Peyer's patch (tissue), 4 donors: ENCODE measurements around the gene ROBO2. TPM values are rescaled to one million over a fixed set of nuclear protein-coding genes. Genes with fewer than 3 reads are reported as not detected.

ENCODE experiments used
- DNase-seq, 3 donors: peaks; one replicate each; pipeline ENCODE4 v3.0.0-alpha.2; 2017 to 2019
- H3K27ac ChIP-seq, 4 donors: fragments of 200-600 bp; sonication (generic); one replicate each; pipeline ENCODE4 v1.5.1; 2016 to 2019
- H3K27me3 ChIP-seq, 2 donors: fragments of 200-600 bp; sonication (generic); one replicate each; pipeline ENCODE4 v1.5.1; 2019
- H3K36me3 ChIP-seq, 3 donors: fragments of 200-600 bp; sonication (generic); one replicate each; pipeline ENCODE4 v1.5.1; 2016 to 2019
- H3K4me1 ChIP-seq, 4 donors: fragments of 200-600 bp; sonication (generic); one replicate each; pipeline ENCODE4 v1.5.1; 2016 to 2019
- H3K4me3 ChIP-seq, 4 donors: fragments of 200-600 bp; sonication (generic); 1 replicate in 3 of 4; 2 replicates in 1 of 4; pipeline ENCODE4 v1.5.1; 2016 to 2019; ENCODE audit warnings: mild to moderate bottlenecking in 1 of 4
- H3K9me3 ChIP-seq, 4 donors: fragments of 200-600 bp; sonication (generic); one replicate each; pipeline ENCODE4 v1.5.1; 2016 to 2019; ENCODE audit warnings: mild to moderate bottlenecking in 1 of 4
- POLR2A ChIP-seq, 2 donors: fragments of 450-650 bp; IDR thresholded peaks; one replicate each; pipeline ENCODE4 v1.5.1; 2017; ENCODE audit warnings: antibody characterized with exemption in 2 of 2, mild to moderate bottlenecking in 2 of 2, moderate library complexity in 2 of 2
- total RNA-seq, 4 donors: library from RNA; depleted of rRNA; stranded (reverse); fragments of >200 nt; gene quantifications; one replicate each; pipeline ENCODE4 v1.1.0, GENCODE V29; 2016
- TF ChIP-seq, protein P1 (sequence below), 6 experiments: fragments of 450-650 bp in 4 of 6; fragments of 200-600 bp in 2 of 6; sonication (generic) in 1 of 6; IDR thresholded peaks; one replicate each; pipeline ENCODE4 v1.5.1; 2017 to 2019; ENCODE audit warnings: antibody characterized with exemption in 6 of 6, mild to moderate bottlenecking in 3 of 6, moderate library complexity in 1 of 6

ROBO2 gene
- total RNA-seq, 4 donors from 2014 or later = 1.1 to 5.4 (median 3.4) TPM

DNA sequence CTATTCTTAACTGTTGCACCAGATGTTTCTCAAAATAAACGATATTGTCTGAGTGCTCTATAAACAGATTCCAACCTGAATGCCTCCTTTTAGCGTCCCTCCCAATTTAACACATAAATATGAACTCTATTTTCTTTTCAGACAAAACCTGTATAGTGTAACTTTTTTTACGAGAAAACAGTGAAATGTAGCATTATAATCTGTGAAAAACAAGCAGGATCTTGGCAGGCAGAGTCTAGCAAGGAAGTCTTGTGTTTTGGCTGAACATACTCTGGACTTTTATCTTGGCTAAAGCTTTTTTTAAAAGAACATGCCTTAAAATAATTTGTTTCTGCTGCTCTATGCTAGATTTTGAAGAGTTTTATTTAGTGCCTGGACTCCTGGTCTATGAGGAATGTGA lies 150.5 kb downstream of the ROBO2 start:
- no peaks in the 10 kb centered on the region for H3K36me3 ChIP-seq
- no peaks in the 10 kb centered on the region for H3K27me3 ChIP-seq
- TF ChIP-seq, protein P1, sequence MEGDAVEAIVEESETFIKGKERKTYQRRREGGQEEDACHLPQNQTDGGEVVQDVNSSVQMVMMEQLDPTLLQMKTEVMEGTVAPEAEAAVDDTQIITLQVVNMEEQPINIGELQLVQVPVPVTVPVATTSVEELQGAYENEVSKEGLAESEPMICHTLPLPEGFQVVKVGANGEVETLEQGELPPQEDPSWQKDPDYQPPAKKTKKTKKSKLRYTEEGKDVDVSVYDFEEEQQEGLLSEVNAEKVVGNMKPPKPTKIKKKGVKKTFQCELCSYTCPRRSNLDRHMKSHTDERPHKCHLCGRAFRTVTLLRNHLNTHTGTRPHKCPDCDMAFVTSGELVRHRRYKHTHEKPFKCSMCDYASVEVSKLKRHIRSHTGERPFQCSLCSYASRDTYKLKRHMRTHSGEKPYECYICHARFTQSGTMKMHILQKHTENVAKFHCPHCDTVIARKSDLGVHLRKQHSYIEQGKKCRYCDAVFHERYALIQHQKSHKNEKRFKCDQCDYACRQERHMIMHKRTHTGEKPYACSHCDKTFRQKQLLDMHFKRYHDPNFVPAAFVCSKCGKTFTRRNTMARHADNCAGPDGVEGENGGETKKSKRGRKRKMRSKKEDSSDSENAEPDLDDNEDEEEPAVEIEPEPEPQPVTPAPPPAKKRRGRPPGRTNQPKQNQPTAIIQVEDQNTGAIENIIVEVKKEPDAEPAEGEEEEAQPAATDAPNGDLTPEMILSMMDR (IDR thresholded peaks at IDR 0.05) = no peak
- no peak for TF ChIP-seq POLR2A (IDR thresholded peaks at IDR 0.05)
- no peak overlapping the region for H3K4me3 ChIP-seq
- DNase-seq = no peak
- no peaks in the 10 kb centered on the region for H3K4me1 ChIP-seq
- H3K27ac ChIP-seq = no peak overlapping the region
- no peaks in the 10 kb centered on the region for H3K9me3 ChIP-seq

DNA sequence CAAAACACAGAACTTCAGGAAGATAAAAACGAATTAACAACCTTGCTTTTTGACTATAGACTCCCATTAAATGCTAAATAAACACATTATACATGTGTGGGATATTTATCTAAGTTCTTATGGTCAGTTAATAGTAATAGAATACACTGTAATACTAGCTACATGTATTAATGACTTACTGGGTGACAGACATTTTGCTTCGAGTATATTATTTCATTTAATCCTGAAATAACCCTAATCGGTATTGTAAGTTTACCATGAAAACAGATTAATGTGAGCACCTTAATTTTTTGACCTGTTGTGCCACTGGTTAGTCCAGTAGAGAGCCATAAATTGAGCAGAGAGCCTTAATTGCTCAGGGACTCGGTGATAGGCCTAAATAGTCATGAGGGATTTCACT lies 151.1 kb downstream of the ROBO2 start:
- no peaks in the 10 kb centered on the region for H3K36me3 ChIP-seq
- no peak for DNase-seq
- H3K9me3 ChIP-seq = no peaks in the 10 kb centered on the region
- H3K4me3 ChIP-seq = no peak overlapping the region
- no peaks in the 10 kb centered on the region for H3K27me3 ChIP-seq
- TF ChIP-seq, protein P1 (IDR thresholded peaks at IDR 0.05) = no peak
- no peak for TF ChIP-seq POLR2A (IDR thresholded peaks at IDR 0.05)
- no peaks in the 10 kb centered on the region for H3K4me1 ChIP-seq
- H3K27ac ChIP-seq = no peak overlapping the region

DNA sequence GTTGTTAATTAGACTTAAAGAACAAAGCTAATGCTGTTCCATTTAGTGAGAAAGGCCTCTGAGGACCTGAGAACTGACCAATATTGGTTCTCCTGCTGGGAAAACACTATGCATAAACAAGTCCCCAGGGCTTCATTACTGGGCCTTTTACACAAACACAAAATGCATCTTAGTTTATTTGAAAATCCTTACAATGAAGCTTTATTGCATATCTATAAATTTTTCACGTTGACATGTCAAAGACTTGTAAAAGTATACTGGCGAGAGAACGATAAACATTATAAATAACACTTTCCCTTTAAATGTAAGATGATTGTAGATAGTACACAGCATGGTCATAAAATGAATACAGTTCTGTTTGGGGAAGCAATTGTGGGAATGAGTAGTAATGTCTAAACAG lies 151.7 kb downstream of the ROBO2 start:
- Histone ChIP-seq H3K36me3 (no peaks in the 10 kb centered on the region), H3K27ac (no peak overlapping the region), H3K27me3 (no peaks in the 10 kb centered on the region), H3K4me1 (no peaks in the 10 kb centered on the region), H3K9me3 (no peaks in the 10 kb centered on the region), H3K4me3 (no peak overlapping the region)
- DNase-seq = no peak
- TF ChIP-seq, protein P1 (IDR thresholded peaks at IDR 0.05) = no peak
- TF ChIP-seq POLR2A (IDR thresholded peaks at IDR 0.05) = no peak

DNA sequence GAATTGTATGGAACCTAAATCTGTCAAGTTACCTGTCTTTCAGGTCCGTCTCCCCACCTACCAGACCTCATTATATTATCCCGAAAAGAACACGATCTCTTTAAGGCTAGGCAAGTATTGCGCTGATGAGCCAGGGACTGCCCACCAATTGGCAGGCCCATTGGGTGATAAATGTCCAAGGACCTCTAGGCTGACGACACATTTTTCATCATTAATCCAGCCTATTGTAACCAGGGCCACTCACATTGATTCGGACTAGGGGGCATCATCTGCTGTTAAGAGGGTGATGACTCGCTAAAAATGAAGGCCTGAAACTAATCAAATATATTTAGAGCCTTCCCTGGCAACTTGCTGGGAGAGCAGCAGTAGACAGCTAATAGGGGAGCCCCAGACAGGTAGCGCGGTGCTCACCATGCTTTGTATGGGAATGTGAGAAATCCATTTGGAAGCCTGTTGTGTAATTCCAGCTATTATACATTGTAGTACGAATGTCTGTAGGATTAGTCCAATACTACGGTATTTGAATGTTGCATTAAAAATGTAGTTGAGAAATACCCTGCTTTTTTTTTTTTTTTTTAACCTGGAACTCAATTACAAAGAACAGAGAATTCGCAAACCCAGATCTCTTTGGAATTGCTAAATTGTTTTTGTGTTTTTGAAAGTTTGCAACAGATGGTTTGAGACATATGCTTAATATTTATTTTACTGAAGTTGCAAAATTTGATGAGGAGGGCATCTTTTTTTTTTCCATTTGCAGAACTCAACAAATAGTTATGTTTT lies 156.1 kb downstream of the ROBO2 start:
- H3K4me1 ChIP-seq = no peaks in the 10 kb centered on the region

DNA sequence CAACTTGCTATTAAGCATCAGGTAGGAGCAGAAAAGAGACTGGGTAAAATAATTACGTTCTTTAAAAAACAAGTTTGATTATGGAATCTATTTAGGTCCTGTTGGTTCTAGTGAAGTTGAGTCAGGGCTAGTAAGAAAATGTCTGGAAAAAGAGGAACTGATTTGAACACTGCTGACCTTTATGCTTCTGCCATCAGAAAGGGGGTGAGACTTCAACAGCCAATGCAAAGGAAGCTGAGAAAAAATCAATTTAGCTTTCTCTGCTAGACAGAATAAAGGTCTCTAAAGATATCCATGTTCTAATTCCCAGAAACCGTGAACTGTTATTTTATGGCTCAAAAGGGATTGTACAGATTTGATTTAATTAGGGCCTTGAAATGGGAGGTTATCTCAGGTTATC lies 157.5 kb downstream of the ROBO2 start:
- DNase-seq = no peak
- Histone ChIP-seq H3K9me3 (no peaks in the 10 kb centered on the region), H3K27ac (no peak overlapping the region), H3K36me3 (no peaks in the 10 kb centered on the region), H3K4me3 (no peak overlapping the region), H3K27me3 (no peaks in the 10 kb centered on the region), H3K4me1 (no peaks in the 10 kb centered on the region)
- TF ChIP-seq, protein P1 (IDR thresholded peaks at IDR 0.05) = no peak
- no peak for TF ChIP-seq POLR2A (IDR thresholded peaks at IDR 0.05)

More for the DNA sequence above, 156.1 kb downstream of the ROBO2 start:
- no peak for TF ChIP-seq POLR2A (IDR thresholded peaks at IDR 0.05)
- TF ChIP-seq, protein P1 (IDR thresholded peaks at IDR 0.05) = no peak
- Histone ChIP-seq H3K4me3 (no peak overlapping the region), H3K27ac (no peak overlapping the region), H3K36me3 (no peaks in the 10 kb centered on the region), H3K9me3 (no peaks in the 10 kb centered on the region), H3K27me3 (no peaks in the 10 kb centered on the region)
- DNase-seq = no peak
